SK-N-SH (cell line): ENCODE measurements around the gene PROX2. TPM values are rescaled to one million over a fixed set of nuclear protein-coding genes. Genes with fewer than 3 reads are reported as not detected.

Source experiments
- CTCF ChIA-PET: fragments of 300-600, 350-600 bp; formaldehyde crosslinking; extraction: SDS; loops from one replicate; lab custom pipeline; 2021; lab: Yijun Ruan, JAX
- POLR2A ChIA-PET: fragments of 350-600 bp; sonication (Branson Sonifier 250); formaldehyde crosslinking; extraction: SDS; loops from one replicate; lab custom pipeline; 2020; ENCODE audit warnings: antibody characterized with exemption, inconsistent platforms; lab: Yijun Ruan, JAX
- DNase-seq: peaks from one replicate; pipeline ENCODE4 v3.0.0; 2012
- H2AFZ ChIP-seq: fragments of 200-600 bp; sonication (generic); 2 replicates; pipeline ENCODE4 v1.8.1; 2016; ENCODE audit warnings: antibody characterized with exemption, mild to moderate bottlenecking, low read depth
- H3F3A ChIP-seq: fragments of 200-600 bp; sonication (generic); replicated peaks from 2 replicates; pipeline ENCODE3; 2016; ENCODE audit warnings: antibody characterized with exemption, mild to moderate bottlenecking; ENCODE audit not compliant: insufficient read depth
- H3K27ac ChIP-seq, 2 experiments: fragments of 200-500 bp in 1 of 2; fragments of 200-600 bp in 1 of 2; sonication (Bioruptor generic) in 1 of 2; sonication (generic), shearing (Covaris generic) in 1 of 2; 2 replicates each; pipeline versions ENCODE4 v1.5.1 to v1.6.1; 2014 to 2016; ENCODE audit warnings: low read depth in 2 of 2, inconsistent platforms in 1 of 2, low read length in 1 of 2, mild to moderate bottlenecking in 1 of 2, mixed read lengths in 1 of 2
- H3K27me3 ChIP-seq: fragments of 200-600 bp; sonication (generic), shearing (Covaris generic); 2 replicates; pipeline ENCODE4 v1.6.1; 2016; ENCODE audit warnings: mixed run types; ENCODE audit not compliant: insufficient read depth
- H3K36me3 ChIP-seq, 2 experiments: fragments of 200-500 bp in 1 of 2; fragments of 200-600 bp in 1 of 2; sonication (Bioruptor generic) in 1 of 2; sonication (generic) in 1 of 2; replicated peaks in 1 of 2; 2 replicates each; pipeline versions ENCODE3 to v1.5.1; 2014 to 2016; ENCODE audit warnings: low read length in 1 of 2, mild to moderate bottlenecking in 1 of 2; ENCODE audit not compliant: insufficient read depth in 2 of 2, control insufficient read depth in 1 of 2
- H3K4me1 ChIP-seq, 2 experiments: fragments of 200-500 bp in 1 of 2; fragments of 200-600 bp in 1 of 2; sonication (Bioruptor generic) in 1 of 2; sonication (generic), shearing (Covaris generic) in 1 of 2; 2 replicates each; pipeline versions ENCODE4 v1.5.1 to v1.6.1; 2014 to 2016; ENCODE audit warnings: low read depth in 1 of 2, low read length in 1 of 2, mixed run types in 1 of 2; ENCODE audit not compliant: insufficient read depth in 2 of 2, control insufficient read depth in 1 of 2
- H3K4me2 ChIP-seq: fragments of 200-600 bp; sonication (generic), shearing (Covaris generic); 2 replicates; pipeline ENCODE4 v1.6.1; 2017; ENCODE audit warnings: mixed run types
- H3K4me3 ChIP-seq, 2 experiments: fragments of 200-500 bp in 1 of 2; fragments of 200-600 bp in 1 of 2; sonication (Bioruptor generic) in 1 of 2; sonication (generic), shearing (Covaris generic) in 1 of 2; 2 replicates each; pipeline versions ENCODE4 v1.5.1 to v1.8.1; 2014 to 2016; ENCODE audit warnings: low read depth in 2 of 2, inconsistent platforms in 1 of 2, low read length in 1 of 2, mild to moderate bottlenecking in 1 of 2, mixed read lengths in 1 of 2, moderate library complexity in 1 of 2
- H3K79me2 ChIP-seq: fragments of 200-600 bp; sonication (generic); 2 replicates; pipeline ENCODE4 v1.8.1; 2017; ENCODE audit warnings: mild to moderate bottlenecking; ENCODE audit not compliant: insufficient read depth
- H3K9ac ChIP-seq: fragments of 200-600 bp; sonication (generic); 2 replicates; pipeline ENCODE4 v1.6.1; 2017; ENCODE audit warnings: mixed run types
- H3K9me2 ChIP-seq: fragments of 200-600 bp; sonication (generic); 2 replicates; pipeline ENCODE4 v1.6.1; 2017; ENCODE audit warnings: mixed run types
- H3K9me3 ChIP-seq: fragments of 200-600 bp; sonication (generic); 2 replicates; pipeline ENCODE4 v1.6.1; 2017; ENCODE audit warnings: mixed run types, mild to moderate bottlenecking, moderate library complexity
- H4K20me1 ChIP-seq: fragments of 200-600 bp; sonication (generic); 2 replicates; pipeline ENCODE4 v1.6.1; 2017; ENCODE audit warnings: mild to moderate bottlenecking, mixed run types; ENCODE audit not compliant: insufficient read depth
- CHD2 ChIP-seq: fragments of 150-350 bp; IDR thresholded peaks from 2 replicates; pipeline ENCODE4 v1.6.1; 2018; ENCODE audit warnings: low read length; ENCODE audit not compliant: partially characterized antibody
- ELF1 ChIP-seq: IDR thresholded peaks from 2 replicates; pipeline ENCODE4 v1.4.0; 2012
- EP300 ChIP-seq, 2 experiments: IDR thresholded peaks; 2 replicates each; pipeline versions ENCODE4 v1.4.0 to v1.6.1; 2012; ENCODE audit warnings: borderline replicate concordance in 1 of 2, low read depth in 1 of 2, low read length in 1 of 2
- EZH2phosphoT487 ChIP-seq: fragments of 200-600 bp; sonication (generic); IDR thresholded peaks from 2 replicates; pipeline ENCODE4 v1.6.1; 2017; ENCODE audit warnings: low read depth, mixed run types, mild to moderate bottlenecking, antibody characterized with exemption, moderate library complexity, borderline replicate concordance
- FOSL2 ChIP-seq: IDR thresholded peaks from 2 replicates; pipeline ENCODE4 v1.4.0; 2012; ENCODE audit warnings: low read depth, mild to moderate bottlenecking, moderate library complexity, borderline replicate concordance
- FOXM1 ChIP-seq: IDR thresholded peaks from 2 replicates; pipeline ENCODE4 v1.4.0; 2012; ENCODE audit warnings: low read depth, mild to moderate bottlenecking
- NRF1 ChIP-seq: IDR thresholded peaks from 2 replicates; pipeline ENCODE4 v1.6.1; 2012; ENCODE audit warnings: low read depth, mild to moderate bottlenecking, low read length
- POLR2AphosphoS5 ChIP-seq: IDR thresholded peaks from 2 replicates; pipeline ENCODE4 v1.6.1; 2012; ENCODE audit warnings: low read depth, low read length
- RAD21 ChIP-seq: IDR thresholded peaks from 2 replicates; pipeline ENCODE4 v1.6.1; 2012; ENCODE audit warnings: mild to moderate bottlenecking, low read length
- RCOR1 ChIP-seq: fragments of 150-350 bp; IDR thresholded peaks from 2 replicates; pipeline ENCODE4 v1.6.1; 2017; ENCODE audit warnings: antibody characterized with exemption, low read length
- RFX5 ChIP-seq: IDR thresholded peaks from 2 replicates; pipeline ENCODE4 v1.6.1; 2012; ENCODE audit warnings: mild to moderate bottlenecking, improper control_type of control experiment, low read length
- RXRA ChIP-seq: IDR thresholded peaks from 2 replicates; pipeline ENCODE4 v1.4.0; 2012; ENCODE audit warnings: low read depth, mild to moderate bottlenecking, borderline replicate concordance
- SIN3A ChIP-seq: IDR thresholded peaks from 2 replicates; pipeline ENCODE4 v1.6.1; 2012; ENCODE audit warnings: low read depth, mild to moderate bottlenecking, low read length, moderate library complexity, borderline replicate concordance
- SMC3 ChIP-seq: IDR thresholded peaks from 2 replicates; pipeline ENCODE4 v1.6.1; 2012; ENCODE audit warnings: low read depth, low read length, improper control_type of control experiment
- TCF12 ChIP-seq: IDR thresholded peaks from 2 replicates; pipeline ENCODE4 v1.4.0; 2012
- TEAD4 ChIP-seq: IDR thresholded peaks from 2 replicates; pipeline ENCODE4 v1.4.0; 2012; ENCODE audit warnings: mild to moderate bottlenecking, borderline replicate concordance; ENCODE audit not compliant: insufficient read depth
- YY1 ChIP-seq: IDR thresholded peaks from 2 replicates; pipeline ENCODE4 v1.4.0; 2012; ENCODE audit warnings: low read depth, mild to moderate bottlenecking
- WGBS: methylation state at CpG from one replicate; pipeline ENCODE4 v1.1.6; 2017; ENCODE audit warnings: low lambda C conversion rate; 5-methylcytosine and 5-hydroxymethylcytosine counted together
- polyA plus RNA-seq, 3 experiments: library from polyadenylated mRNA; depleted of rRNA; stranded (reverse); fragments of >200 nt; gene quantifications; 2 replicates each; pipeline ENCODE4 v1.2.3, GENCODE V29; 2012
- TF ChIP-seq, protein P1 (sequence below): IDR thresholded peaks from 2 replicates; pipeline ENCODE4 v1.4.0; 2012; ENCODE audit warnings: low read depth, borderline replicate concordance
- TF ChIP-seq, protein P2 (sequence below): fragments of 150-350 bp; IDR thresholded peaks from 2 replicates; pipeline ENCODE4 v1.6.1; 2016; ENCODE audit warnings: mild to moderate bottlenecking, low read depth, low read length
- TF ChIP-seq, protein P3 (sequence below): IDR thresholded peaks from 2 replicates; pipeline ENCODE4; 2012

PROX2 gene
- polyA plus RNA-seq, 1 of the 3 experiments (the other 2 are of a cell fraction), result not detected

DNA sequence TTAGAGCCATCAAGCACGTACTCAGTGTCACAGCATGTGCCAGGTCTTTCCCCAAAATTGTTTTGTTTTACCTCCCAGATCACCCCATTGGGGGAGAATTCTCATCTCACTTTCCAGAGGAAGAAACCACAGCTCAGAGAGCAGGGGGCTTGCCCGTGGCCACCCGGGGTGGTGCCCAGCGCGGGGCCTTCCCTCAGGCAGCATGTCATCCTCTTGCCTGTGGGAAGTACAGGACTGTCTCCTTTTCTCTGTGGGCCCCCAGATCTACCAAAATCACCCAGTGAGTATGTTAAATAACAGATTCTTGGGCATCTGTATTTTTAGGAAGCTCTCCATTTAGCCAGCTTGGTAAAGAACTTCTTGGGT is 41.2 kb upstream of the PROX2 start:
- TF ChIP-seq, protein P1, sequence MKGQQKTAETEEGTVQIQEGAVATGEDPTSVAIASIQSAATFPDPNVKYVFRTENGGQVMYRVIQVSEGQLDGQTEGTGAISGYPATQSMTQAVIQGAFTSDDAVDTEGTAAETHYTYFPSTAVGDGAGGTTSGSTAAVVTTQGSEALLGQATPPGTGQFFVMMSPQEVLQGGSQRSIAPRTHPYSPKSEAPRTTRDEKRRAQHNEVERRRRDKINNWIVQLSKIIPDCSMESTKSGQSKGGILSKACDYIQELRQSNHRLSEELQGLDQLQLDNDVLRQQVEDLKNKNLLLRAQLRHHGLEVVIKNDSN, result no peak
- TF ChIP-seq RFX5 (no peak), TCF12 (no peak), SIN3A (no peak), RCOR1 (no peak), FOXM1 (no peak), YY1 (no peak), SMC3 (no peak), EZH2phosphoT487 (no peak)
- TF ChIP-seq, protein P2, sequence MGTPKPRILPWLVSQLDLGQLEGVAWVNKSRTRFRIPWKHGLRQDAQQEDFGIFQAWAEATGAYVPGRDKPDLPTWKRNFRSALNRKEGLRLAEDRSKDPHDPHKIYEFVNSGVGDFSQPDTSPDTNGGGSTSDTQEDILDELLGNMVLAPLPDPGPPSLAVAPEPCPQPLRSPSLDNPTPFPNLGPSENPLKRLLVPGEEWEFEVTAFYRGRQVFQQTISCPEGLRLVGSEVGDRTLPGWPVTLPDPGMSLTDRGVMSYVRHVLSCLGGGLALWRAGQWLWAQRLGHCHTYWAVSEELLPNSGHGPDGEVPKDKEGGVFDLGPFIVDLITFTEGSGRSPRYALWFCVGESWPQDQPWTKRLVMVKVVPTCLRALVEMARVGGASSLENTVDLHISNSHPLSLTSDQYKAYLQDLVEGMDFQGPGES, result no peak
- TF ChIP-seq, protein P3, sequence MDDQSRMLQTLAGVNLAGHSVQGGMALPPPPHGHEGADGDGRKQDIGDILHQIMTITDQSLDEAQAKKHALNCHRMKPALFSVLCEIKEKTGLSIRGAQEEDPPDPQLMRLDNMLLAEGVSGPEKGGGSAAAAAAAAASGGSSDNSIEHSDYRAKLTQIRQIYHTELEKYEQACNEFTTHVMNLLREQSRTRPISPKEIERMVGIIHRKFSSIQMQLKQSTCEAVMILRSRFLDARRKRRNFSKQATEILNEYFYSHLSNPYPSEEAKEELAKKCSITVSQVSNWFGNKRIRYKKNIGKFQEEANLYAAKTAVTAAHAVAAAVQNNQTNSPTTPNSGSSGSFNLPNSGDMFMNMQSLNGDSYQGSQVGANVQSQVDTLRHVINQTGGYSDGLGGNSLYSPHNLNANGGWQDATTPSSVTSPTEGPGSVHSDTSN, result no peak
- no peaks in the 10 kb centered on the region for H3K36me3 ChIP-seq
- WGBS, result 100% methylated on average over 2 of the region's 5 CpGs
- ChIA-PET POLR2A (interaction anchor here (0.6 kb wide), 1 partner anchor 61 kb away, joined by 4 read pairs; no protein-coding TSS in a partner anchor), CTCF (interaction anchor here (0.8 to 2.7 kb wide), 7 partner anchors 9 to 173 kb away, joined by 3 to 16 read pairs (median 5); no protein-coding TSS in a partner anchor)
- no peaks in the 10 kb centered on the region for H3K9me2 ChIP-seq
- DNase-seq, result no peak
- H3K4me3 ChIP-seq, result no peak overlapping the region
- H3K4me2 ChIP-seq, result no peak overlapping the region
- H3K9ac ChIP-seq, result no peak overlapping the region
- H4K20me1 ChIP-seq, result no peaks in the 10 kb centered on the region
- H2AFZ ChIP-seq, result no peak overlapping the region
- H3K27ac ChIP-seq, result no peak overlapping the region
- H3K9me3 ChIP-seq, result no peaks in the 10 kb centered on the region
- H3K4me1 ChIP-seq, result no peaks in the 10 kb centered on the region; a peak in 1 of 4 replicates
- H3K79me2 ChIP-seq, result no peaks in the 10 kb centered on the region
- no peaks in the 10 kb centered on the region for H3F3A ChIP-seq
- no peaks in the 10 kb centered on the region for H3K27me3 ChIP-seq

DNA sequence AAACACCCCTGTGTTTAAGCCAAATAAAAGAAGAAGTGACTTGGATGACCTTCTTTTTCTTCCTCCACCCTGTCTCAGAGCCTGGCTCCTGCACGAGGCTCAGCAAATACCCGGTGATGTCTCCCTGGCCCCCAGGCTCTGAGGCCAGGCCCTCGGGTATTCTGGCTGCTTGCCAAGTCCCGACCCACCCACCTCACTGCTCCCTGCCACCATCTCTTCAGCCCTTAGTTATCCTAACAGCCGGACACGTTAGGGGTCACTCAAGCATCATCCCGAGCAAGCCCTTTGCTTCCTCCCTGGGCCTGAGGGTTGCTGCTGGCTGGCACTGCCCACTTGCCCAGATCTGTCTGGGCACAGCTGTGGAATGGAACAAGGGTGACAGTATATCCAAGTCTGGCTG is 39.9 kb upstream of the PROX2 start:
- no peaks in the 10 kb centered on the region for H3K27me3 ChIP-seq
- no peak overlapping the region for H3K4me3 ChIP-seq
- H3K36me3 ChIP-seq, result no peaks in the 10 kb centered on the region
- DNase-seq, result no peak
- H3K9me3 ChIP-seq, result no peaks in the 10 kb centered on the region
- H3K4me2 ChIP-seq, result no peak overlapping the region
- no peaks in the 10 kb centered on the region for H3F3A ChIP-seq
- WGBS, result 47% methylated on average over 5 of the region's 7 CpGs
- TF ChIP-seq RXRA, result no peak
- TF ChIP-seq RAD21, result no peak
- TF ChIP-seq NRF1, result no peak
- no peak for TF ChIP-seq RFX5
- no peak for TF ChIP-seq SIN3A
- TF ChIP-seq TEAD4, result no peak
- no peak for TF ChIP-seq CHD2
- no peak for TF ChIP-seq EP300 (IDR thresholded peaks at IDR 0.05; ENCODE audit: borderline replicate concordance in 1 of 2, low read depth in 1 of 2, low read length in 1 of 2)
- no peak for TF ChIP-seq ELF1
- no peak for TF ChIP-seq FOSL2
- no peak for TF ChIP-seq POLR2AphosphoS5
- H3K4me1 ChIP-seq, result no peaks in the 10 kb centered on the region; a peak in 1 of 4 replicates
- no peaks in the 10 kb centered on the region for H3K9me2 ChIP-seq
- no peak overlapping the region for H3K27ac ChIP-seq
- no peaks in the 10 kb centered on the region for H3K79me2 ChIP-seq
- H4K20me1 ChIP-seq, result no peaks in the 10 kb centered on the region
- no peak overlapping the region for H2AFZ ChIP-seq
- no peak overlapping the region for H3K9ac ChIP-seq
- POLR2A ChIA-PET, result no interaction called here
- CTCF ChIA-PET, result interaction anchor here (1.4 to 2.7 kb wide), 2 partner anchors 10 to 173 kb away, joined by 11 to 16 read pairs; no protein-coding TSS in a partner anchor
